Measurements from ENCODE around the gene CHST9.
"Not testable (repeated sequence)": the region's sequence is repeated elsewhere in the genome, so short reads cannot be mapped to it uniquely, and the experiment has no call there.

The CHST9 gene

GRCh38 chr18:26992926-26993325 is 192.2 kb downstream of the CHST9 start:
- DNase-seq = no peak

DNA sequence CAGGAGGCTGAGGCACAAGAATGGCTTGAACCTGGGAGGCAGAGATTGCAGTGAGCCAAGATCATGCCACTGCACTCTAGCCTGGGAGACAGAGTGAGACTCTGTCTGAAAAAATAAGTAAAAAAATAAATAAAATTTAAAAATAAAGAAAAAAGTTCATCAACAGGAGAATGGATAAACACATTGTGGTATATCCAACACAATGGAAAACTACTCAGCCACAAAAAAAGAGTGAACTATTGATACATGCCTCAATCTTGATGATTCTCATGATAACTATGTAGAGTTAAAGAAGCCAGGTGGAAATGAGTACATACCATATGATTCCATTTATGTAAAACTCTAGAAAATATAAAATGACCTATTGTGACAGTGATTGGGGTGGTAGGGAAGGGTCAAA is 195.3 kb downstream of the CHST9 start:
- DNase-seq = no peak

GRCh38 chr18:26981360-26982082 is 203.6 kb downstream of the CHST9 start:
- no peak for DNase-seq

DNA sequence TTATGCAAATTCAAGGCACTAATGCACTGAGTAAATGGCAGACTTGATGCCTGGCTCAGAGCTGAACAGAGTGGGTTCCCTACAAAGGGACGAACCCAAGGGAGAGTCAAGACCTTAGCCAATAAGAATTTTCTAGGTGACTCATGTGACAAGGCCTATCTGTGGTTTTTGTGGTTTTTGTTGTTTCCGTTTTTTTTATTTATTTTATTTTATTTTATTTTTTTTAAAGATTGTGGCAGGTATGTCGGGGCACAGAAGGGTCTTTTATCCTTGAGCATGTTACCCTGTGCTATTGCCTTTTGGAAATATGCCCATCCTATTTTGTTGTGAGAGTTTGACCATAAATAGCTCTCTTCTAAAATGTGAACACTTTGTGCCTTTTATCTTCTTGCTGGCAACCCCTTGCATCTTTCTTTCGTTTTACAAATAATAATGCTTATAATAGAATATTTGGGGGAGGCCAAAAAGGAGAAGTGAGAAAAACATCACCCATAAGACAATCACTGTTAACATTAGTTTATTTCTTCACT is 206.2 kb downstream of the CHST9 start:
- no peak for DNase-seq

GRCh38 chr18:26977781-26978180 is 207.3 kb downstream of the CHST9 start:
- no peak for DNase-seq

GRCh38 chr18:26976206-26976605 is 208.9 kb downstream of the CHST9 start:
- DNase-seq = no peak

DNA sequence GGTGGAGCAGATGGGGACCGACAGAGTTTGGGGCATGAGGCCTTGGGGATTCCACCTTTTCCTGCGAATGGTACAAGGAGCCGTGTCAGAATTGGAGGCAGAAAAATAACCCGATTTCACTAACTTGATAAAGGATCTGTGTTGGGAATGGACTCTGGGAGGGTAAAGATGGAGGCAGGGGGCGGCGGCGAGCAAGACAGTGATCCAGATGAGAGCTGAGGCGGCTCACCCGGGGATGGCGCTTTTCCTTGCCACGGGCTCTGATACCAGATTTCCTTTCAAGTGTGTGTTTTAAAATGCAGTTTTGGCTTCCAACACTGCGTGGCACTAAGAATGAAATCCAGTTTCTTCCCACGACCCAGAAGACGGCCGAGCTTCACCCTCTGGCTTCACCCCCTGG is 212.6 kb downstream of the CHST9 start:
- not testable (repeated sequence) for DNase-seq

DNA sequence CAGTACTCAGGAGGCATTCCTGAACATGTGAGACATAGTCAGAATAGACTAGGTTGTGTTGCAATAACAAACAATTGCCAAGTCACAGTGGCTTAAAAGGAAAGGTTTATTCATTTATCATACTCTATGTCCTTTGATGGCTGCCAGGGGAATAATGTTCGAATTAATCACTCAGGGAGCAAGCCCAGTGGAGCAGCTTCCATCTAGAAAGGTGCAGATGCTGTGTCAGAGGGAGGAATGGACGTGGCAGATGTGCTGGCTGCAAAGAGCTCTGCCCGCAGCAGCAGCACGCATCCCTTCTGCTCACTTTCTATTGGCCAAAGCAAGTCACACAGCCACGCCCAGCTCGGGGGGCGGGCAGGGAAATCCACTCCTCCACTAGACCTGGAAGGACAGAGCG is 213.7 kb downstream of the CHST9 start:
- DNase-seq = no peak

GRCh38 chr18:26970637-26971036 is 214.5 kb downstream of the CHST9 start:
- no peak for DNase-seq

DNA sequence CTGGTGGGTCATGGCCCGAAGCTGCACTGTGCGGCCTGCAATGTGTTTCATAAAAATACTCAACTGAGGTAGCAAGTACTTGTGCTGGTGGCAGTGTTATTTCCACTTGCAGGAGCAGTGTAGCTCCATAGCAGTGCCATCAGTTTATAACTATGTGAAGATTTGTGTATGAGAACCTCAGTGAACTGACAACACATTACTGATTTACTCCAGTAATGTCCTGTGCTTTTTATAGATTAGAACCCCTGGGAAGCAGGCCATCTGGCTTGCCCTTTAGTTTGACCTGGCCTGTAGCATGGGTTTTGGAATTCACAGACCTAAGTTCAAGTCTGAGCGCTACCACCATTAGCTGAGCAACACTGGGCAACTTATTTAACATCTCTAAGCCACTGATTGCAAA is 219.9 kb downstream of the CHST9 start:
- no peak for DNase-seq

- DNase-seq = no peak
These were observed 221.8 kb downstream of the CHST9 start for GRCh38 chr18:26963292-26963691.

DNA sequence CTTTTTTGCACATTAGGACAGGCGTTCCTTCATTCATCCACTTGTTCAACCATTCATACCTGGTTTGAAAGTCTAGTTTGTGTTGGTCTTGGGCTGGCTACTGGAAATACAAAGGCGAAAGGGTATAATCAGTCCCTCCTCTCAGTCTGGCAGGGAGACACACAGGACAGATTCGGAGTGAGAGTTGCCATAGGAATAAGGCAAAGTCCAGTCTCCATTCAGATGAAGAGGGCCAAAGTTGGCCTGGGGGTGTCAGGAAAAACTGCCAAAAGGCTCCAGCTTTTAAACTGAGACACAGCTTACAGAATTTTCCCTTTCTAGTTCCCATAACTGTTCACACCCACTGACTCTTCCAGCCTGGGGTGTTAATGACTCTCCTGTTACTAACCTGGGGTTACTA is 223.3 kb downstream of the CHST9 start:
- DNase-seq = no peak

GRCh38 chr18:26960911-26961310 is 224.2 kb downstream of the CHST9 start:
- DNase-seq = no peak

DNA sequence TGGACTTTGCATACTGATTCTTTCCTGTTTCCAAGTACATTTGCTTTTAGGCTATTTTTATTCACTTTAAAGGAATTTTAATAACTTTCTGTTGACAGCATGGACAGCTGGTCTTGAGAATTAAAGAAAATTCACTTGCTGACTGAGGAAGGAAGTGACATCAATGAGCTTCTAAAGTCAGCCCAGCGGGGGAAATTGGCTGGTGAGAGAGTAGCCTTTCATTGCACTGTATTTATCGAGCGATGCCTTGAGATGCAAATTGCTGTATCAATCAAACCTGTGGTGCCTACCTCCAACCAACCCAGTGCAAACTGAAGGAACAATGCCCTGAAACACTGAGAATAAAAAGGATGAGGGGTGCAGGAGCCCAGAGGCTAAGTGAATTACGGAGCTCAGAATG is 228.2 kb downstream of the CHST9 start:
- DNase-seq = no peak

DNA sequence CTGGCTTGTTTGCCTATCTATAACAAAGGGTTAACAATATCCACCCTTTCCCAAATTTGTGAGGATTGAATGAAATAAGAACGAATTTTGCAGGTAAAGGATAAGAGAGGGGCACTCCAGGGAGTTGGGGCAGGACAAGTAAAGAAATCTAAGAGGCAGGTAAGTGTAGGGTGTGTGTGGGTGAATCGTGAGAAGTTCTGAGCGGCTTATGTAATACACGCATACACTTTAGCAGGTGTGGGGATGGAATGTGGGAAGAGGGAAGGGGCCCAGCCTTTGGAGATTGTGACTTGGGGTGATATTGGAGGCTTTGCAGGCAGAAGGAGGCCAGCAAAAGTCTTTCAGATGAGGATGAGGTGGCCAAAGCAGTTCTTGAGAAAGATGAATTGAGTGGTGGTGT is 236.4 kb downstream of the CHST9 start:
- no peak for DNase-seq

- DNase-seq = no peak
These were observed 241.2 kb downstream of the CHST9 start for GRCh38 chr18:26943906-26944305.

DNA sequence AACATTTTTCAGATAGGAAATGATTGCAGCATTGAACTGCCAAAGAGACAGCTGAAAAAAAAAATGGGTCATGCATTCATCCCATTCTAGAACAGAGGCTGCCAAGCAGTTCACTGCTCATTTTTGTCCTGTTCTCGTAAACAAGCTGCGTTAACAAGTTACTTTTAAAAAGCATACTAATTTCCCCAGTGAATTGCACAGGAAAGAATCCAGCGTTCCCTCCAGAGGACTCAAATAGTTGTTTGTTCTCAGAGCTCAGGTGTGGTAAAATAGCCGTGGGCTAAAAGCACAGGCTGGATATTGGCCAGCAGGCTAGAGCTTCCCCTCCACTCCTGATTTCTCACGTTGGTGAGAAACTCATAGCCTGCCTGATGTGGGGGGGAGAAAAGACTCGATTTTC is 243.5 kb downstream of the CHST9 start:
- DNase-seq = no peak

DNA sequence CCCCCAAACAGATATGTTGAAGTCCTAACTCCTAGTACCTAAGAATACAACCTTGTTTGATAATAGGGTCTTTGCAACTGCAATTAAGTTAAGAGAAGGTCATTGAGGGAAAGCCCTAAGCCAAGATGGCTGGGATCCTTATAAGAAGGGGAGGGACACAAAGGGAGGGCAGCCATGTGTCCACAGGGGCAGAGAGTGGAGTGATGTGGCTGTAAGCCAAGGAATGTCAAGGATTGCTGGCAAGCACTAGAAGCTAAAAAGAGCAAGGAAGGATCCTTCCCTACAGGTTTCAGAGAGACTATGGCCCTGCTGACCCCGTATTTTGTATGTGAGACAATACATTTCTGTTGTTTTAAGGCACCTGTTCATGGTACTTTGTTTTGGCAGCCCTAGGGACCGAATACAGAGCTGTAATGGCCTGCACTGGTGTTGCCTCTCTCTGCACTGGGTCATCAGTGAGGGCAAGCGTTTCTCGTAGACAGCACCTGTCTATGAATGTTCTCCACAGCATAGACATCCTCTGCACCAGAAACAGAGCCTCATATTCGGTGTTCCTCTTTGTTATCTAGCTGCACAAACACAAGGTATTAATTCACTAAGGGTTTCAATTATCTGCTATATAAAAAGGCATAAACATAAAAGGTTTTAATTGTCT is 244.2 kb downstream of the CHST9 start:
- no peak for DNase-seq

DNA sequence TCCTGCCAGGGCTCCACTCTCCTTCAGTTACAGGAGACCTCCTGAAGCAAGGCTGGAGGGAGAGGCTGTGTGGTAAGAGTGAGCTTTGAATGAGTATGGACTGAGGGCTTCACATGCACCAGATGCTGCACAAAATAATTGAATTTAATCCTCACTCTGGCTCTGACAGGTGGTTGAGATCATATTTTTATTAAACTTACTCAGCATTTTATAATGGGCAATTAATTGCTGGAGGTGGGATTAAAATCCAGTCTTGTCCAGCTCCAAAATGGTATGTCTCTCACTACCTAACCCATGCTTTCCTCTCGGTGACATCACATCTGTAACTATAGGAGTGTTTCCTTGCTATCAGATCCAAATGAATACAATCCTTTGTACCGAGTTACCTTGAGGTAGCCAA is 253.4 kb downstream of the CHST9 start:
- DNase-seq = no peak

- no peak for DNase-seq
These were observed 254.5 kb downstream of the CHST9 start for GRCh38 chr18:26930630-26931029.

GRCh38 chr18:26928670-26929313 is 256.3 kb downstream of the CHST9 start:
- no peak for DNase-seq

- not testable (repeated sequence) for DNase-seq
These were observed 257.3 kb downstream of the CHST9 start for GRCh38 chr18:26927822-26928221.

GRCh38 chr18:26926066-26926675 is 258.9 kb downstream of the CHST9 start:
- no peak for DNase-seq

- no peak for DNase-seq
These were observed 259.8 kb downstream of the CHST9 start for GRCh38 chr18:26925313-26925712.
